ENCODE measurements around the gene HOXA6. TPM values are rescaled to one million over a fixed set of nuclear protein-coding genes. Genes with fewer than 3 reads are reported as not detected.

Gene HOXA6
- total and polyA plus RNA-seq, 2 donors (not counting 3 experiments of a cell fraction or from before 2014, with no cell fraction given) = 10.0 to 20.7 TPM

- Histone ChIP-seq H3K4me2 (ENCODE audit: insufficient read depth, low read length) (peak overlapping the region; percentile 60), H3K36me3 (ENCODE audit: control insufficient read depth in 2 of 2, extremely low read depth in 1 of 2, insufficient read depth in 2 of 2, low read length in 2 of 2) (peaks cover 3 to 7% of the 10 kb centered on the region in 2 experiments), H3K27me3 (ENCODE audit: control insufficient read depth in 2 of 2, insufficient read depth in 2 of 2, low read length in 2 of 2) (no peaks in the 10 kb centered on the region), H2AFZ (ENCODE audit: low read depth, low read length) (no peak overlapping the region), H3K4me1 (ENCODE audit: control insufficient read depth, extremely low read depth, insufficient read depth, low read length) (peaks cover 48% of the 10 kb centered on the region), H3K9ac (replicated peaks; ENCODE audit: extremely low read depth, insufficient read depth, low read length) (no peak overlapping the region), H3K79me2 (ENCODE audit: control insufficient read depth, insufficient read depth, low read length) (peaks cover 76% of the 10 kb centered on the region), H3K9me3 (replicated peaks; ENCODE audit: control insufficient read depth, insufficient read depth, low read length) (no peaks in the 10 kb centered on the region), H4K20me1 (replicated peaks; ENCODE audit: control insufficient read depth, extremely low read depth, insufficient read depth, low read length) (no peaks in the 10 kb centered on the region), H3K27ac (ENCODE audit: insufficient read depth, low read depth, low read length) (no peak overlapping the region), H3K9me1 (replicated peaks; ENCODE audit: control insufficient read depth, extremely low read depth, insufficient read depth, low read length) (no peaks in the 10 kb centered on the region), H3K4me3 (replicated peaks in 1 of 3; ENCODE audit: insufficient read depth in 1 of 3, low read depth in 1 of 3, low read length in 3 of 3) (peak overlapping the region in 2 of 3 experiments; percentile 31 to 63)
- intact Hi-C loops (cut with micrococcal nuclease) (loop anchor here (1.0 to 5.0 kb wide), 11 partner anchors 18 to 1769 kb away; partner anchors contain the start of gene HOXA5), dilution Hi-C loops (cut with MboI; ENCODE audit: extremely low pct_ligation_motif_present, low sequenced_read_pairs) (loop anchor here (10.0 to 25.0 kb wide), 3 partner anchors 306 to 974 kb away; no protein-coding TSS in a partner anchor)
- CTCF ChIA-PET = interaction anchor here (0.6 to 4.6 kb wide), 43 partner anchors 9 to 1310 kb away, joined by 3 to 145 read pairs (median 6); partner anchors contain the start of genes HOXA10, HOXA11, HOXA3 and HOXA4
- FAIRE-seq (no peak), DNase-seq (ENCODE audit: low read depth, low spot score) (no peak)
- BruUV-seq (replicated peaks) = no TSS peak
- POLR2A ChIA-PET = interaction anchor here (0.7 to 2.4 kb wide), 11 partner anchors 9 to 1879 kb away, joined by 3 to 15 read pairs (median 3); partner anchors contain the start of genes HOXA11 and HOXA3
- TF ChIP-seq MAX (IDR thresholded peaks at IDR 0.05; ENCODE audit: insufficient read depth, insufficient read length) (no peak), JUN (IDR thresholded peaks at IDR 0.05; ENCODE audit: borderline replicate concordance, insufficient read depth, insufficient read length, low read depth) (no peak), POLR2AphosphoS5 (IDR thresholded peaks at IDR 0.05; ENCODE audit: insufficient read depth, low read depth, low read length) (no peak), GATA2 (IDR thresholded peaks at IDR 0.05; ENCODE audit: insufficient read depth, insufficient read length, low read depth, low read length) (no peak), CTCF (IDR thresholded peaks at IDR 0.05; ENCODE audit: extremely low read depth in 1 of 2, insufficient read depth in 1 of 2, low read depth in 1 of 2, low read length in 2 of 2) (no peak), POLR2A (IDR thresholded peaks at IDR 0.05; ENCODE audit: low read depth, low read length) (no peak), FOS (IDR thresholded peaks at IDR 0.05; ENCODE audit: borderline replicate concordance, insufficient read depth, low read length) (no peak), MYC (IDR thresholded peaks at IDR 0.05; ENCODE audit: low read depth, low read length) (no peak), EZH2 (IDR thresholded peaks at IDR 0.05; ENCODE audit: borderline replicate concordance, low read depth, low read length, severe bottlenecking) (no peak)
These were observed 13.7 kb upstream of the HOXA6 start for GRCh38 chr7:27161214-27161720.

Measured in endothelial cell of umbilical vein (primary cell).